AG04450 (cell line): ENCODE measurements around the gene FGF14. TPM values are rescaled to one million over a fixed set of nuclear protein-coding genes. Genes with fewer than 3 reads are reported as not detected.

Experiments
- CTCF ChIA-PET: fragments of 300-600, 350-600 bp; formaldehyde crosslinking; extraction: SDS; loops from one replicate; lab custom pipeline; 2022; ENCODE audit warnings: antibody characterized with exemption, inconsistent platforms; lab: Charles Lee
- POLR2A ChIA-PET: fragments of 350-600 bp; formaldehyde crosslinking; extraction: SDS; loops from one replicate; lab custom pipeline; 2021; ENCODE audit warnings: antibody characterized with exemption, inconsistent platforms; lab: Yijun Ruan, JAX
- DNase-seq: peaks from one replicate; pipeline ENCODE4 v3.0.0-alpha.2; 2011; ENCODE audit warnings: low read depth, low spot score
- H3K27ac ChIP-seq: one replicate; pipeline ENCODE4 v1.5.1; 2012; ENCODE audit warnings: low read depth, low read length, control low read depth
- H3K27me3 ChIP-seq: one replicate; pipeline ENCODE4 v1.6.0; 2012; ENCODE audit warnings: low read length; ENCODE audit not compliant: control insufficient read depth, insufficient read depth
- H3K4me3 ChIP-seq: 2 replicates; pipeline ENCODE4 v1.5.1; 2011; ENCODE audit warnings: mild to moderate bottlenecking, low read depth, low read length, control low read depth
- H3K9me3 ChIP-seq: 2 replicates; pipeline ENCODE4 v1.5.1; 2012; ENCODE audit warnings: low read length; ENCODE audit not compliant: control insufficient read depth, insufficient read depth
- polyA plus RNA-seq: library from polyadenylated mRNA; depleted of rRNA; stranded (reverse); fragments of >200 nt; gene quantifications from 2 replicates; pipeline ENCODE4 v1.2.3, GENCODE V29; 2011
- TF ChIP-seq, protein P1 (sequence below): IDR thresholded peaks from 2 replicates; pipeline ENCODE4 v1.5.1; 2011; ENCODE audit warnings: low read depth, low read length, control low read depth, inconsistent platforms

Gene FGF14
- polyA plus RNA-seq, 1 experiment: 0.01 TPM

DNA sequence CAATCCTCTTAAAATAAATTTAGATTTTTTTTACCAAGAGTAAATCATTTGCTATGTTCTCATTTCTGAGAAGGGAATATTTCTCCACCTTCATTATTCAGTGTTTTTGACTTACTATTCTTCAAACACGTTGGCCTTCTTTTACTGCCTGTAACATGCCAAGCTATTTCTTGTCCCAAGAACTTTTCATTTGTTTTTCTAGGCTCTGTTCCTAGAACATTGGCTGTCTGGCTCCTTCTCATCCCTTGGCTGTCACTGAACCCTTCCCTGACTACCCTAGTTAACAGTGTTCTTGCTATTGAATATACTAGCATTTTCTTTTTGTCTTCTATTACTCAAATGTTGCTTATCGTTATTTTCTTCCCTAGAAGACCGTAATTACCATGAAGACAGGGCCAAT is 701.2 kb downstream of the FGF14 start:
- Histone ChIP-seq H3K4me3 (no peak overlapping the region), H3K9me3 (no peaks in the 10 kb centered on the region), H3K27ac (no peak overlapping the region), H3K27me3 (no peaks in the 10 kb centered on the region)
- no peak for DNase-seq
- TF ChIP-seq, protein P1, sequence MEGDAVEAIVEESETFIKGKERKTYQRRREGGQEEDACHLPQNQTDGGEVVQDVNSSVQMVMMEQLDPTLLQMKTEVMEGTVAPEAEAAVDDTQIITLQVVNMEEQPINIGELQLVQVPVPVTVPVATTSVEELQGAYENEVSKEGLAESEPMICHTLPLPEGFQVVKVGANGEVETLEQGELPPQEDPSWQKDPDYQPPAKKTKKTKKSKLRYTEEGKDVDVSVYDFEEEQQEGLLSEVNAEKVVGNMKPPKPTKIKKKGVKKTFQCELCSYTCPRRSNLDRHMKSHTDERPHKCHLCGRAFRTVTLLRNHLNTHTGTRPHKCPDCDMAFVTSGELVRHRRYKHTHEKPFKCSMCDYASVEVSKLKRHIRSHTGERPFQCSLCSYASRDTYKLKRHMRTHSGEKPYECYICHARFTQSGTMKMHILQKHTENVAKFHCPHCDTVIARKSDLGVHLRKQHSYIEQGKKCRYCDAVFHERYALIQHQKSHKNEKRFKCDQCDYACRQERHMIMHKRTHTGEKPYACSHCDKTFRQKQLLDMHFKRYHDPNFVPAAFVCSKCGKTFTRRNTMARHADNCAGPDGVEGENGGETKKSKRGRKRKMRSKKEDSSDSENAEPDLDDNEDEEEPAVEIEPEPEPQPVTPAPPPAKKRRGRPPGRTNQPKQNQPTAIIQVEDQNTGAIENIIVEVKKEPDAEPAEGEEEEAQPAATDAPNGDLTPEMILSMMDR: no peak
- CTCF ChIA-PET: interaction anchor here (1.2 to 1.3 kb wide), 2 partner anchors 56 to 556 kb away, joined by 3 to 7 read pairs; no protein-coding TSS in a partner anchor
- POLR2A ChIA-PET: no interaction called here

GRCh38 chr13:101698400-101698799 is 703.4 kb downstream of the FGF14 start:
- Histone ChIP-seq H3K9me3 (no peaks in the 10 kb centered on the region), H3K27me3 (no peaks in the 10 kb centered on the region), H3K4me3 (no peak overlapping the region), H3K27ac (no peak overlapping the region)
- ChIA-PET CTCF (no interaction called here), POLR2A (interaction anchor here (0.5 kb wide), 1 partner anchor 27 kb away, joined by 3 read pairs; no protein-coding TSS in a partner anchor)
- DNase-seq: no peak
- TF ChIP-seq, protein P1: no peak

- DNase-seq: no peak
- TF ChIP-seq, protein P1: no peak
- no peaks in the 10 kb centered on the region for H3K27me3 ChIP-seq
- H3K4me3 ChIP-seq: no peak overlapping the region
- no peaks in the 10 kb centered on the region for H3K9me3 ChIP-seq
- CTCF ChIA-PET: no interaction called here
- H3K27ac ChIP-seq: no peak overlapping the region
- POLR2A ChIA-PET: no interaction called here
These were observed 704.1 kb downstream of the FGF14 start for GRCh38 chr13:101697745-101698144.

DNA sequence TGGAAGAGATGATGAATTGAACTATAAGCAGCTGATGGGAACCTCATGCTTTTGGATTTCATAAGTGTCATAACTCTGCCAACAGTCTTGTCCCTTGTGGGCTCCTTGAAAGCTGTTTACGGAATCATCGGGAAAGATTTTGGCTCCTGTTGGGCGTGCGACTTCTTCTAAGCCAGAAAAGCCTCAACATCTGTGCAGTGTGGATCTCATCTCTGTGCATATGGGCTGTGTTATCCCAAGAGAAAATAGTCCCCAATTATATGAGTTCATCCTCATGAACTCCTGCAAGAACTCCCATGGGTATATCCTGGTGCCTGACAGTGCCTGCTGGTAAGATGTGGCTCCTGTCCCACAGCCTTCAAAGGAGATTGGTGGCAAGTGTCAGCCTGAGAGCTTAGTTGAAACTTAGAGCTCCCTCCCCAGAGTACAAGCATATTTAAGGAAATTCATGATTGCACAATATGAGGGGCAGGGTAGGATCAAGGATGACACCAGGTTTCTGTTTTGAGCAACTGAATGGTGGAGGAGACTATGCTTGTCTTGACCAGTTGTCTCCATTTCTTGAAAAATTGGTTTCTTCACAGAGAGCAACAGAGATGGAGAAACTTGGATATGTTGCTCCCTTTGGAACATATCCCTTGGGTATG is 705.9 kb downstream of the FGF14 start:
- no peak for DNase-seq
- Histone ChIP-seq H3K9me3 (no peaks in the 10 kb centered on the region), H3K27ac (no peak overlapping the region), H3K4me3 (no peak overlapping the region), H3K27me3 (no peaks in the 10 kb centered on the region)
- TF ChIP-seq, protein P1: no peak
- POLR2A ChIA-PET: no interaction called here
- CTCF ChIA-PET: no interaction called here

DNA sequence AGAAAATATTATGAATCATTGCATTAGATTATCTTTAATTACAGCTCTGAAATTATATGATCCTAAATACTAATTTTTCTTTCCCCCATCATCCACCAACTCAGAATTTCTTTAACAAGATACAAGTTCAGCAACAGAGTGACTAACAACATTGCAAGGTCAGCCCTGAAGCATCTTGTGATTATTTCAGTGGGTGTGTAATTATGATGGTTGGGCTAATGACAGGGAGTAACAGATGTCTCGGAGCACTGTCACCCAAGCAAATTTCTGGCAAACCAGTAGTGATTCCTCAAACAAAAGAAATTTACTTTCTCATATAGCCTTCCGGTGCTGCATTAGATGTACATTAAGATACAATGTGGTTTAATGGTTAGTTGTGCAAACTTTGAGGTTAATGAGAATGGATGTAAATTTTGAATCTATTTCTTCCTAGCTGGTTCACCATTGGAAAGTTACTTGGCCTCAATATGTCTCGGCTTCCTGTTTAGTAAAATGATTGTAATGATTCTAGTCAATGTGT is 710.4 kb downstream of the FGF14 start:
- TF ChIP-seq, protein P1: no peak
- Histone ChIP-seq H3K27ac (no peak overlapping the region), H3K4me3 (no peak overlapping the region), H3K9me3 (no peaks in the 10 kb centered on the region), H3K27me3 (no peaks in the 10 kb centered on the region)
- no peak for DNase-seq
- ChIA-PET CTCF (no interaction called here), POLR2A (no interaction called here)
